CD4-positive, alpha-beta T cell treated with Interleukin-4 for 1 hour (primary cell): Measurements from ENCODE around the gene SLC17A9.
"Not testable (repeated sequence)": the region's sequence is repeated elsewhere in the genome, so short reads cannot be mapped to it uniquely, and the experiment has no call there.

Source experiments
- DNase-seq, 2 donors: peaks; one replicate each; pipeline ENCODE4 v3.0.0-alpha.2; 2020 to 2022

The SLC17A9 gene

GRCh38 chr20:62957136-62958117 lies 4.9 kb downstream of the SLC17A9 start:
- DNase-seq = no peak

DNA sequence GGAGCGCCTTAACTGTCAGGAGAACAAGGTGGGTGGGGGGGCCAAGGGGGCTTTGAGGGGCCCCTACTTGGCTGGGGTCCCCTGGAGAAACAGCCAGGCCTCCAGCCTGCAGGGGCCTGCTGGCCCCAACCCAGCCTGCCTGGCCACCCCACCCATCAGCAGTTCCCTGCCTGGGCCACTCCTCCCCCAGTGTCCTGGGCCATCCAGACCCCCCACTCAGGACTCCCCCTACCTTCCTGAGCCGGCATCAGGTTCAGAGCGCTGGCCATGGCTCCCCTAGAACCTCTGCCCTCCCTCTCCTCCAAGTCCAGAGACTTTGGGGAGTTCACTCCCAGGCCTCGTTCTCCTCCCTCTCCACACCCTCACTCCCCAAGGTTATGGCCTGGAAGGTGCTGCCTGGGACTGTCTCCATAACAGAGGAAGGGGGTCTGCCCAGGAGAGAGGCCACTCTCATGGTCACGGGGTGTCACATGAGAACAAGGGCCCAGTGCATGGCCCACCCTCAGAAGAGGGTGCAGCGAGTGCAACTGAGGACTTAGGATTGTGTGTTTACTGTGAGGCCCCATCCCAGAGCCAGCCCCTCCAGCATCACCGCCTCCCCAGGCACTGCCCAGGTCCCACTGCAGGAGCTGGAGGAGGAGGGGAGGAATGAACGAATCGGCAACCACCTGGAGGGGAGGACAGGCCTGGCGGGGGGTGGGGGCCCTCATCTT lies 6.0 kb downstream of the SLC17A9 start:
- DNase-seq = no peak

DNA sequence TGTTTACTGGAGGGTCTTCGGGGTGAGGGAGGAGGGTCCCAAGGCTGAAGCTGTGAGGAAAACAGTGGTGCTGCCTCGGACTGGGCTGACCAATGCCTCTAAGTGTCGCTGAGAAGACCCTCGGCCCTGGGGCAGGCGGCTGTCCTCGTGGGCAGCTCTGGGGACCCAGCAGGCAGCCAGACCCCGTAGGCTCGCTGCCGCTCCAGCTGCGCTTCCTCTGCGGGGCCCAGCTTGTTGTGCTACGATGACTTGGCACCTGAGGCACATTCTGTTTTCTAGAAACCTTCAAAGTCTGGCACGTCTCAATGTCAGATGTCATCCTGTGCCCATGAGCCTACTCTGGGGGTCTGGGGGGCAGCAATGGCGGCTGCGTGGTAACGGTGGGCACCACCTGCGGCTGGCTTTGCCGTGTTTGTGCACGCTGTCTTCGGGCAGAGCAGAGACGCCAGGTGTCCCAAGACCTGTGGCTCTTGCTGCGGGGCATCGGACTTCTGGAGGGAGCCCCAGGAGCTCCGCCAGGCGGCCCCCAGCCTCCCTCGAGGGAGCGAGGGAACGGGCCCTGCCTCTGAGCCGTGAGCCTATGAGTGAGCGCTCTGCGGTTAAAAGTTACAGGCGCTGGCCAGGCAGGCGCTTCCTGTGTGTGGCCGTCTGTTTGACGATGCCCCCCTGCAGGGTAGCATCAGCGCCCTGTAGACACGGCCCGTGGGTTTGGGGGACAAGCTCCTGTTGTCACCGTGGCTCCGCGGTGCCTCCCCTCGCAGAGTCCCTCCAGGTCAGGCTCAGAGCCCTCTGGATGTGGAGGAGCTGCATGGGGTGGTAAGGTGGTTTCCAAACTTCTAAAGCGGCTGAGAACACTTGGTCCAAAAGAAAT lies 6.8 kb downstream of the SLC17A9 start:
- DNase-seq = no peak

GRCh38 chr20:62959998-62960436 lies 7.5 kb downstream of the SLC17A9 start:
- no peak for DNase-seq

- DNase-seq = not testable (repeated sequence)
Measured at GRCh38 chr20:62960446-62961309, 8.2 kb downstream of the SLC17A9 start.

DNA sequence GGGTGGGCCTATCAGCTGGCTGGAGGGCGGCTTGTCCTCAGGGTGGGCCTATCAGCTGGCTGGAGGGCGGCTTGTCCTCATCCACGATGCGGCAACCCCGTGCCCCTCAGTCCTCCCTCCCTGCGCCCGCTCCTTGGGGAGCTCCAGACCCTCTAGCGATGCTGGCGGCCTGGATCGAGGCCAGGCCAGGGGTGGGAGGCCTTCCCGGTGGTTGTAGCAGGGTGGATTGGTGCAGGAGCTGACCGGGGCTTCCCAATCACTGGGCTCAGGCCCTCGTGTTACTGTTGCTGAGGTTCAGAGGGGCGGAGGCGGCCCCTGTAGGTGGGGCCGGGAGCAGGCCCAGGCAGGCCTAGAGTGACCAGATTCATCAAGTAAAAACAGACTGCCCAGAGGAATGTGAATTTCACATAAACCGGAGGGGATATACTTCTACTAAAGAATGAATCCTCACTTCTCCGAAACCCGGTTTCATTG lies 8.8 kb downstream of the SLC17A9 start:
- no peak for DNase-seq

DNA sequence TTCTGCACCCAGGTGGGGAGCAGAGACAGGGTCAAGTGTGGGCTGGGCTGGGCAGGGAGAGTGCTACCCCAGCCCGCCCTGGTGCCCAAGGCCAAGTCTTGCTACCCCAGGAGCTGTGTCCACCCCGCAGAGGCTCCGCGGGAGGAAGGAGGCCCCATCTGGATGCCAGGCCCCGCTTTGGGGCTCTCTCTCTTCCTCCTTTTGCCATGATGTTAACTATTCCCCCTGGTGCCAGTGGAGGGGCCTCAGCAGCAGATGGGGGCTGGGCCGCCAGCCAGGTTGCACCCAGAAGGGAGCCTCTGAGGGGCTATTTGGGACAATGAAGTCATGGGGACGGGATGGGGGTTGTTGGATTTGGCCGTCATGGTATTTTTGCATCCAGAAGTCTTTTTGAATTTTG lies 9.3 kb downstream of the SLC17A9 start:
- DNase-seq = no peak

GRCh38 chr20:62962221-62962879 lies 9.8 kb downstream of the SLC17A9 start:
- DNase-seq = no peak

- no peak for DNase-seq
Measured at GRCh38 chr20:62962891-62963613, 10.5 kb downstream of the SLC17A9 start.

- DNase-seq = no peak
Measured at GRCh38 chr20:62963614-62964397, 11.3 kb downstream of the SLC17A9 start.

DNA sequence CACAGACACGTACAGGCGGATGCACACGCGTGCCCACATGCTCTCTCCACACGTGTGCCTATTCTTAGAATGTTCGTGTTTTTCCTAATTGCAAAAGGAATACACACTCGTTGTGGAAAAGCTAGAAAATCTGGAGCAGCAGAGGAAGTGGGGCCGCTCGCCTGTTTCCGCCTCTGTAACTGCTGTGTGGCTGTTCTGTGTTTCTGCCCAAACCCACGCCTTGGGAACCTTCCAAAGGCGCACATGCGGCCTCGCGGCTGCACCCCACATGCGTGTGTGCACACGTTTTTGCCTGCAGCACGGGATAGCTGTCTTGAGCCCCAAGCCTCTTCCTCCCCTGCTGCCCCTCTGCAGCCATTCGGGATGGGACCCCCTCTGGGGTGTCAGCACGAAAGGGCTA lies 12.2 kb downstream of the SLC17A9 start:
- DNase-seq = no peak

DNA sequence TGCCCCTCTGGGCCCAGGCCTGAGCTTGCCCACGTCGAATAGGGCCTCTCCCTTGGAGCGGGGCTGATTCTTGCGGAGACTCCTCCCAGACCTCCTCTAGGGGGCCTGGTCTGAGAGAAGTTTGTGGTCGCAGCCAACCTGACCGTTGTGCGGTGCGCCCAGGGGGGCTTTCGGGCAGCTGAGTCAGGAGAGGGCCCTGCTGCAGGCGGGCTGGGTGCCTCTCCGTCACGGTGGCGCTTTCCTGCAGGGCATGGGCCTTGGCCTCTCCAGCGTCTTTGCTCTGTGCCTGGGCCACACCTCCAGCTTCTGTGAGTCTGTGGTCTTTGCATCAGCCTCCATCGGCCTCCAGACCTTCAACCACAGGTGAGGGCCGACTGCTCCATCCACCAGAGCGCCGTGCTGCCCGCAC lies 12.9 kb downstream of the SLC17A9 start:
- DNase-seq = no peak

DNA sequence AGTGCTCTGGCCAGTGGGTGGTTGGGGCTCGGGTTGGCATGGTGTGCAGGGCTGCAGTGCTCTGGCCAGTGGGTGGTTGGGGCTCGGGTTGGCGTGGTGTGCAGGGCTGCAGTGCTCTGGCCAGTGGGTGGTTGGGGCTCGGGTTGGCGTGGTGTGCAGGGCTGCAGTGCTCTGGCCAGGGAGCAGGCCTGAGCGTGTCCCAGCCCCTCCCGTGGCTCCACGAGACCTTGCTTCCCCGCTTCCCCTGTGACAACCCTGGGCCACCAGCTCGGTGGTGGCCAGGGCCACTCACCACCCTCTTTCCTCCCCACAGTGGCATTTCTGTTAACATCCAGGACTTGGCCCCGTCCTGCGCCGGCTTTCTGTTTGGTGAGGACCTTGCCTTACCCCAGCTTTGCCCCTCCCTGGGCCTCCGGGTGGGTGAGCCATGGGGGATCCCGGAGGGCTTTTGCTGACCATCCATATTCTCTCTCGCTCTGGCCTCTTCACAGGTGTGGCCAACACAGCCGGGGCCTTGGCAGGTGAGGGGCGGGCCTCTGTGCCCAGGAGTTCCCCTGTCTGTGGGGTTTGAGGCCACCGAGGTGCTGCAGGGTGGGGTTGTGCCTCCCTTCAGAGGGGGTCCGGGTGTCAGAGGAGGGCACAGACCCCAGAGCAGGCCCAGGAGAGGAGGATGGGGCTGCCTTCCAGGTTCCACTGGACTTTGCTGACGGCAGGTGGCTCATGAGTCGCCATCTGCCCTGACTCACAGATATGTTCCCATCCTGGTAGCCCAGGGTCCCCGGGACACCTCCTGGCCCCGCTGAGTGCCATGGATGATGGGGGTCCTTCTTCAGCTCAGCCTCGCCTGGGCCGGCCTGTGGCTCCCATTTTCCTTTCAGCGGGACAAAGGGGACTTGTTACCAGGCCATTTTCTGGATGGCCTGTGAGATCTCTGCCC lies 14.0 kb downstream of the SLC17A9 start:
- no peak for DNase-seq

GRCh38 chr20:62967149-62967501 lies 14.6 kb downstream of the SLC17A9 start:
- no peak for DNase-seq

DNA sequence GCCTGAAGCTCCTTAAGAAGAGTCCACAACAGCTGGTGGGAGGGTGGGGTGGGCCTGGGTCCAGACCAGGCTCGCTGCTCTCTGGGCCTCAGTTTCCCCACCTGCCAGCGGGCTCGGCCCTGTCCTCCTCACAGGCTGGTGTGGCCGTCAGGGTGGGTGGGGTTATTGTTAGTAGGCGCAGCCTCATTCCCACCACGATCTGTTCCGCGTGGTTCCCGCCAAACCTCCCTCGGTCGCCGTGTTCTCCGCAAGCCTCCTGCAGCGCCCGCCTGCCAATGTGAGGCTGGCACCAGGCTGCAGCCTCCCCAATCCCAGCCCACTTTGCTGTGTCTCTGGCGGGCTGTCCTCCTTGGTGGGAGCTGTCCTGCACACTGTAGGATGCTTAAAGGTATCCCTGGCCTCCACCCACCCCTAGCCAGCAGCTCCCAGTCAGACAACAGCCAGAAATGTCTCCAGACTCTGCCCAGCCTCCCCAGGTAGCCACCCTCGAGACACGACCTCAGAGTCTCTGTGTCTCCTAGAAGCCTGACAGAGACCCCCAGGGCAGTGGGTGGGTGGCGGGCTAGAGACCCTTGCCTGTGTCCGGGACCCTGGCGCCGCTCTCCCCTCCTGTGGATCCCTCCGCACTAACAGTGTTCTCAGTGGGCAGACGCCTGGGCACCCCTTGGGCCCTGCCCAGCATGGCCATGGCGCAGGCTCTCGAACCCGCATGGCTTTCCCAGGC lies 15.3 kb downstream of the SLC17A9 start:
- DNase-seq = no peak

DNA sequence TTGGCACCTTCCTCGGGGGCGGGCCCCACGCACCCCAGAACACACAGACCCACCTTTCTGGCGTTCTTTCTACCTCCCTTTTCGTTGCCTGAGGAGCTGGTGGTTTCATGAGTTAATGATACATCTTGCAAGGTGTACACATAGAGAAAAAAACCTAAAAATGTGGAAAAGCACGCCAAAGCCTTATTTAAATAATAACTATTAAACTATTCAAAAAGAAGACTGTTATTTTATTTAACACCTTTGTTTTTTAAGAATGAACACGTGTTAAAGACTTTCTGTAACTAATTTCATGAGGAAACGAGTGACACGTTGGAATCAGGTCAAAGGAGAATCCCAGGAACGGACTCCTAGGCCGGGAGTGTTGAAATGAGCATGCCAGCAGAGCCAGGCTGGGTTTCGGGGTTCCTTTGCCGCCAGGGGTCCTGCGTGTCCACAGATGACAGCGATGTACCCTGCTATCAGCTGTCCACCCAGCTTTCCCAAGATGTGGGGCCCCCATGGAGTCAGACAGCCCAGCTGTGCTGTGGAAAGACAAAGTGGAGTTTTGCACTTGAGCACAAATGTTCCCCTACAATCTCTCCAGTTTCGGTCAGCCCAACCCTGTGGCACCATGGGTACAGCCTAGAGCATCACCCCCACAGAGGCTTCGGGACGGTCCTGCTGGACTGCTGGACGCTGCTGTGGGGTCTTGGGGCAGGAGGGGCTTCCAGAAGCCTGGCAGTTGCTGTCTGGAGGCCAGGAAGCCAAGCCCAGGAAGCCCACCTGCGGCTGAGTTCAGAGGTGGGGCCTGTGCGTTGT lies 16.1 kb downstream of the SLC17A9 start:
- DNase-seq = no peak

GRCh38 chr20:62969179-62969760 lies 16.8 kb downstream of the SLC17A9 start:
- no peak for DNase-seq
